ENCODE results near the gene CCR7.

Gene CCR7

DNA sequence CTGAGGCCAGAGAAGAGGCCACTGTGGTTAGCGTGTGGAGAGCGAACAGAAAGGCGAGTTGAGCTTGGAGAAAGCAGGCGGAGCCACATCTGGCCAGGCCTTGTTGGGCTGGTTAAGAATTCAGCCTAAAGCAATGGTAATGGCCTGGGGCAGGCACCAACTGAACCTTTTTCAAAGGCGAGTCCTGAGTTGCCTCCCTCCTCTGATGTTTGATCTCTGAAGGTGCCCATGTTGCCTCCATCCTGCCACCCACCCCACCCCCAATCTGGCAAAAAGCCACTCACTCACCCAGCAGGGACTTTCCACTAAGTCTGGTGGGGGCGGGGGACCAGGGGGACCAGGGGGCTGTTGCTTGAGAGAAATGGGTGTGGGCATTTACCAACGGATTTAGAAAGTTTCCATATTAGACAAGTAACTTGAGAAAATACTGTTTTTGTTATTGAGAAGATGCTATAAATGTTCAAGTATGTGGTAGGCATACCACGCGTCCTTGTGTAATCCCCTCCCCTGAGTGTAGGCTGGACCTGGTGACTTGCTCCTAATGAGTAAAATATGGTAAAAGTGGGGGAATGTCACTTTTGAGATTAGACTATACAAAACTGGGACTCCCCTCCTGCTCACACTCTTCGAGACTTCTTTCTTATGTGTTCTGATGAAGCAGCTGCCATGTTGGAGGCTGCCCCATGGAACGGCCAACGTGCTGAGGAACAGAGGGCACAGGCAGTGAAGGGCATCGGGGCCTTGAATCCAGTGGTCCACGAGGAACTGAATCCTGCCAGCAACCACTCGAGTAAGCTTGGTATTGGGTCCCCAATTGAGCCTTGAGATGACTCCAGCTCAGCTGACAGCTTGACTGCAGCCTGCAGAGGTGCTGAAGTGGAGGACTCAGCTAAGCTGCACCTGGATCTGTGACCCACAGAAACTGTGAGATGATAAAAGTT lies 34.0 kb downstream of the CCR7 start:
- TF ChIP-seq, protein P1, sequence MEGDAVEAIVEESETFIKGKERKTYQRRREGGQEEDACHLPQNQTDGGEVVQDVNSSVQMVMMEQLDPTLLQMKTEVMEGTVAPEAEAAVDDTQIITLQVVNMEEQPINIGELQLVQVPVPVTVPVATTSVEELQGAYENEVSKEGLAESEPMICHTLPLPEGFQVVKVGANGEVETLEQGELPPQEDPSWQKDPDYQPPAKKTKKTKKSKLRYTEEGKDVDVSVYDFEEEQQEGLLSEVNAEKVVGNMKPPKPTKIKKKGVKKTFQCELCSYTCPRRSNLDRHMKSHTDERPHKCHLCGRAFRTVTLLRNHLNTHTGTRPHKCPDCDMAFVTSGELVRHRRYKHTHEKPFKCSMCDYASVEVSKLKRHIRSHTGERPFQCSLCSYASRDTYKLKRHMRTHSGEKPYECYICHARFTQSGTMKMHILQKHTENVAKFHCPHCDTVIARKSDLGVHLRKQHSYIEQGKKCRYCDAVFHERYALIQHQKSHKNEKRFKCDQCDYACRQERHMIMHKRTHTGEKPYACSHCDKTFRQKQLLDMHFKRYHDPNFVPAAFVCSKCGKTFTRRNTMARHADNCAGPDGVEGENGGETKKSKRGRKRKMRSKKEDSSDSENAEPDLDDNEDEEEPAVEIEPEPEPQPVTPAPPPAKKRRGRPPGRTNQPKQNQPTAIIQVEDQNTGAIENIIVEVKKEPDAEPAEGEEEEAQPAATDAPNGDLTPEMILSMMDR (IDR thresholded peaks at IDR 0.05; ENCODE audit: control insufficient read depth, extremely low read depth, insufficient read depth): no peak
- no peak for DNase-seq (ENCODE audit: low read depth)
- H3K4me3 ChIP-seq (ENCODE audit: low read depth, low read length): no peak overlapping the region

DNA sequence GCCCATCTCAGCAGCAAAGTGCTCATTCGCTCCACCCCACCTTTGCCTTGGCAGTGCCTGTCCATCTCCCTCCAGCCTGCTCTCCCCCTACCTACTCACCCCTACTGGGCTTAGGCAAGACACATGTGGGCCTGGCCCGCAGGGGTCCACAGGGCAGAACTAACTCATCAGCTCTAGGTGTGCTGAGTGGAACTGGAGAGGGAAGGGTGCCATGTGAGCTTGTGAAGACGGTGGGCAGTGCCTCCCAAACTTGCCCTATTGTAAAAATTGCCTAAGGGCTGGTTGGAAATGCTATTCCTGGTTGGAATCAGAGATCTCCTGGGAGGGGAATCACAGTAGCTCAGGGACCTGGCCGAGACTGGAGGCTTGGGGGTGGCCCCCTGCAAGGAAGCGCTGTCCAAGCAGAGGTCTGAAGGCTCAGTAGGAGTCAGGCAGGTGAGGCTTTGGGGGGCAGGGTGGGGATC lies 34.7 kb downstream of the CCR7 start:
- H3K4me3 ChIP-seq (ENCODE audit: low read depth, low read length): no peak overlapping the region
- no peak for DNase-seq (ENCODE audit: low read depth)
- TF ChIP-seq, protein P1 (IDR thresholded peaks at IDR 0.05; ENCODE audit: control insufficient read depth, extremely low read depth, insufficient read depth): no peak

DNA sequence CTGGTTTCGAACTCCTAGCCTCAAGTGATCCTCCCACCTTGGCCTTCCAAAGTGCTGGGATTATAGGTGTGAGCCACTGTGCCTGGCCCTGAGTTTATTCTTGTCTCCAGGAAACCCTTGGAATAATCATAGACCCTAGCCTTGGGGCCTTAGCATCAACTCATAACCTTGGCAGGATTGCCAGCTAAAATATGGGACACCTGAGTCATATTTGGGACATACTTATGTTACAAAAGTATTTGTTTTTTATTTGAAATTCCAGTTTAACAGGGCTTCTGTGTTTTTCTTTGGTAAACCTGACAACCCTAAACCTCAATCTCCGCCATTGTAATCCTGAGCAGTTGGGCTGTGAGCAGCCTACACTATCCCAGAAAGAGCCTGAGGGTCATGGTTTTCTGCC lies 35.3 kb downstream of the CCR7 start:
- H3K4me3 ChIP-seq (ENCODE audit: low read depth, low read length): no peak overlapping the region
- TF ChIP-seq, protein P1 (IDR thresholded peaks at IDR 0.05; ENCODE audit: control insufficient read depth, extremely low read depth, insufficient read depth): no peak
- DNase-seq (ENCODE audit: low read depth): no peak

DNA sequence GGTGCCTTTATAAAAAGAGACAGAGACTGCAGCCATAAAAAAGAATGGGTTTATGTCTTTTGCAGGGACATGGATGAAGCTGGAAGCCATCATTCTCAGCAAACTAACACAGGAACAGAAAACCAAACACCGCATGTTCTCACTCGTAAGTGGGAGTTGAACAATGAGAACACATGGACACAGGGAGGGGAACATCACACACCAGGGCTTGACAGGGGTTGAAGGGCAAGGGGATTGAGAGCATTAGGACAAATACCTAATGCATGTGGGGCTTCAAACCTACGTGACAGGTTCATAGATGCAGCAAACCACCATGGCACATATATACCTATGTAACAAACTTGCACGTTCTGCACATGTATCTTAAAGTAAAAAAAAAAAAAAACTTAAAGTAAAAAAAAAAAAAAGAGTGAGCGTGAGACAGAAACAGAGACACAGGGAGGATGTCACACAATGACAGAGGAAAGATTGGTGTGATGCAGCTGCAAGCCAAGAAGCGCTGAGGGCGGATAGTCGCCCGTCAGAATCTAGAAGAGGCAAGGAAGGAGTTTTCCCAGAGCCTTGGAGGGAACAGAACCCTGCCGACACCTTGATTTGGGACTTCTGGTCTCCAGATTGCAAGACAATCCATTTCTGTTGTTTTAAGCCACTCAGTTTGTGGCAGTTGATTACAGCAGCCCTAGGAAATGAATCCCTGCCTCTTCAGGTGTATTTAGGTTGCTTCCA lies 36.4 kb downstream of the CCR7 start:
- TF ChIP-seq, protein P1 (IDR thresholded peaks at IDR 0.05; ENCODE audit: control insufficient read depth, extremely low read depth, insufficient read depth): no peak
- no peak overlapping the region for H3K4me3 ChIP-seq (ENCODE audit: low read depth, low read length)

DNA sequence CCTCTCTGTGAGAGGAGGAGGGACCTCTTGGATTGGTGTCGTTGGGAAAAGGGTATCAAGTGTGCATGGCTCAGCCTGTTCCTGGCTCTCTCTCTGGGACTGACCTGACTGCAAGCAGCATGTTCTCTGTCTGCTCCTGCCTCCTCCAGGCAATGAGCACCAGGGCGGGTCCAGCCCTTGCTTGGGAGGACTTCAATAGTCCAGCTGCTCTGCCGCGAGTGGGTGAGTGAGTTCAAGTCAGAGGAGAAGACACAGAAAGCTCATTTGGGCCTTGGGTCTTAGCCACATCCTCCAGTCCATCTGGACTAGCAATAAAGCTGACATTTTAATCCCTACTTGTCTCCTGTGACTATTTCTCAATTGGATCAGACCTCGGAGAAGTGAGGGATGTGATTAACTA lies 38.6 kb downstream of the CCR7 start:
- TF ChIP-seq, protein P1 (IDR thresholded peaks at IDR 0.05; ENCODE audit: control insufficient read depth, extremely low read depth, insufficient read depth): no peak
- no peak overlapping the region for H3K4me3 ChIP-seq (ENCODE audit: low read depth, low read length)
- no peak for DNase-seq (ENCODE audit: low read depth)

More for the DNA sequence above, 36.4 kb downstream of the CCR7 start:
- DNase-seq (ENCODE audit: low read depth): no peak

DNA sequence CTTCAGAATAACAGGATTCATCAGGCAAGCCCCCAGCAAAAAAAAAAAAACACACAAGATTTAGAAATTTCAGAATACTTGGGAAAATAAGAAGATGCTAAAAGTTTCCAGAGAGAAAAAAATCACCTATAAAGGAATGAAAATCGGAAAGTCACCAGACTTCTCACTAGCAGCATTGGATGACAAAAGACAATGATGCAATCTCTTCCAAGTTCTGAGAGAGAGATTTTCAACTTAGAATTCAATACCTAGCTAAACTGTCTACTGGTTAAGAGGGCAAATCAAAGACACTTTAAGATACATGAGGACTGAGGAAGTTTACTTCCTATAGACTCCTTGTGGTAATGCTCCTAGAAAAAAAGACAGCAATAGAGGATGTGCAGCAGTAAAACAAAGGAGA lies 40.0 kb downstream of the CCR7 start:
- TF ChIP-seq, protein P1 (IDR thresholded peaks at IDR 0.05; ENCODE audit: control insufficient read depth, extremely low read depth, insufficient read depth): no peak
- H3K4me3 ChIP-seq (ENCODE audit: low read depth, low read length): no peak overlapping the region
- DNase-seq (ENCODE audit: low read depth): no peak

Measured in LNCaP clone FGC (cell line).